Fibroblast of lung (primary cell): ENCODE data around the gene TSSK6. TPM values are rescaled to one million over a fixed set of nuclear protein-coding genes. Genes with fewer than 3 reads are reported as not detected.

Experiments used
- DNase-seq, 2 donors: peaks; one replicate each; pipeline versions ENCODE4 v3.0.0 to v3.0.0-alpha.2; 2010; ENCODE audit warnings: low read depth in 2 of 2
- H2AFZ ChIP-seq: 2 replicates; pipeline ENCODE4 v1.5.1; 2012; ENCODE audit warnings: low read length, control low read depth, inconsistent platforms
- H3K27ac ChIP-seq: 2 replicates; pipeline ENCODE4 v1.5.1; 2011; ENCODE audit warnings: low read length, control low read depth; ENCODE audit not compliant: insufficient read depth
- H3K27me3 ChIP-seq: 2 replicates; pipeline ENCODE4 v1.5.1; 2011; ENCODE audit warnings: mild to moderate bottlenecking, low read length; ENCODE audit not compliant: control insufficient read depth, insufficient read depth
- H3K36me3 ChIP-seq: 2 replicates; pipeline ENCODE4 v1.5.1; 2011; ENCODE audit warnings: low read length; ENCODE audit not compliant: control insufficient read depth, insufficient read depth
- H3K4me1 ChIP-seq: 2 replicates; pipeline ENCODE4 v1.5.1; 2011; ENCODE audit warnings: low read length; ENCODE audit not compliant: control insufficient read depth, insufficient read depth; ENCODE audit errors: extremely low read depth
- H3K4me2 ChIP-seq: 2 replicates; pipeline ENCODE4 v1.5.1; 2011; ENCODE audit warnings: low read length, control low read depth; ENCODE audit not compliant: insufficient read depth; ENCODE audit errors: extremely low read depth
- H3K4me3 ChIP-seq, 4 experiments: fragments of 200-600 bp in 1 of 4; sonication (generic) in 1 of 4; replicated peaks in 1 of 4; 2 replicates each; pipeline ENCODE4 v1.5.1; 2011 to 2016; ENCODE audit warnings: low read length in 4 of 4, low read depth in 3 of 4, mild to moderate bottlenecking in 3 of 4, control low read depth in 2 of 4, inconsistent platforms in 1 of 4, mixed read lengths in 1 of 4; ENCODE audit not compliant: insufficient read depth in 1 of 4; ENCODE audit errors: control extremely low read depth in 1 of 4
- H3K79me2 ChIP-seq: 2 replicates; pipeline ENCODE4 v1.5.1; 2012; ENCODE audit warnings: mild to moderate bottlenecking, low read length, inconsistent platforms; ENCODE audit not compliant: control insufficient read depth, insufficient read depth
- H3K9ac ChIP-seq: 2 replicates; pipeline ENCODE4 v1.5.1; 2011; ENCODE audit warnings: mild to moderate bottlenecking, low read length, control low read depth; ENCODE audit not compliant: insufficient read depth
- H3K9me3 ChIP-seq: 2 replicates; pipeline ENCODE4 v1.5.1; 2012; ENCODE audit warnings: low read depth, low read length; ENCODE audit not compliant: control insufficient read depth, insufficient read depth
- H4K20me1 ChIP-seq: 2 replicates; pipeline ENCODE4 v1.5.1; 2011; ENCODE audit warnings: low read length; ENCODE audit not compliant: control insufficient read depth, insufficient read depth; ENCODE audit errors: extremely low read depth
- EZH2 ChIP-seq: IDR thresholded peaks from 2 replicates; pipeline ENCODE4 v1.5.1; 2012; ENCODE audit warnings: low read length, control low read depth, mild to moderate bottlenecking; ENCODE audit errors: missing control alignments
- polyA plus RNA-seq, 2 donors: library from polyadenylated mRNA; depleted of rRNA in 1 of 2; stranded (reverse) in 1 of 2; unstranded in 1 of 2; fragments of >200 nt; gene quantifications; 2 replicates each; pipeline ENCODE4 v1.2.1, GENCODE V29; 2011 to 2012; ENCODE audit warnings: missing spikeins in 1 of 2
- total RNA-seq: library from RNA; depleted of rRNA; stranded (reverse); fragments of >200 nt; gene quantifications from 2 replicates; pipeline ENCODE4 v1.2.1, GENCODE V29; 2014
- TF ChIP-seq, protein P1 (sequence below), 2 donors: IDR thresholded peaks in 1 of 2; conservative IDR thresholded peaks in 1 of 2; 1 replicate in 1 of 2; 2 replicates in 1 of 2; pipeline ENCODE4 v1.5.1; 2011 to 2012; ENCODE audit warnings: low read length in 2 of 2, control low read depth in 1 of 2, inconsistent platforms in 1 of 2, low read depth in 1 of 2, mild to moderate bottlenecking in 1 of 2

Gene TSSK6
- total and polyA plus RNA-seq, 2 donors (not counting 1 experiment from before 2014, with no cell fraction given): 0.47 to 5.8 TPM

DNA sequence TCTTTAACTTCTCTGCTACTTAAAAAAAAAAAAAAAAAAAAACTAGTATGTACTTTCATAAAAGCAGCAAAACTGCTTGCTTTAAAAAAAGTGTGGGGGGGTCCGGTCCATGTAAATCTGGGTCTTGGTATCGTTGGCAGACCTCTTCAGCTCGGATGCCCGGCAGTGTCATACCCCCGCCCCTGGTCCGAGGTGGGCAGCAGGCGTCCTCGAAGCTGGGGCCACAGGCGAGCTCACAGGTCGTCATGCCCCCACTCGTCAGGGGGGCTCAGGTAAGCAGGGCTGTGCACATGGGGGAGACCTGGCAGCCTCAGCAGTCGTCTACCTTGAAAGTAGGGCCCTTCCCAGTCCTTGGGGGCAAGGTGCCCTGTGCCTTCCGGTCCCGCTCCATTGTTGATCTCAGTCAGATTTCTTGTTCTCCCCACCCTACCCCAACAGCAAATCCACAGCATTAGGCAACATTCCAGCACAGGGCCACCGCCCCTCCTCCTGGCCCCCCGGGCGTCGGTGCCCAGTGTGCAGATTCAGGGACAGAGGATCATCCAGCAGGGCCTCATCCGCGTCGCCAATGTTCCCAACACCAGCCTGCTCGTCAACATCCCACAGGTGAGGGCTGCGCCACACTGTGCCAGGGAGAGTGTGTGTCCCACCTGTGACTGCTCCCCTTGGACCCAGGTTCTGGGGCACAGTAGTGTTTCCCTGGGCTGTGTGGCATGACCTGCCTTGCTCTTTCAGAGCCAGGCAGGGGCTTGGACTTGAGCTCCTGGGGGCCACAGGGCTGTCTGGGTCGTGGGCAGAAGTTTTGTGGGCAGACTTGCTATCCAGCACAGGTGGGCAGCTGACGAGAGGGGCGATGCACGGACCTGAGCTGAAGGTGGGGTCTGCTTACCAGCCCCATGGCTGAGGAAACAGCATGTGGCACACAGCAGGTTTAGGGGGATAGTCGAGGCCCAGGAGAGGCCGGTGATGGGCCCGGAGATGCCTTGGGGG is 19.4 kb downstream of the TSSK6 start:
- TF ChIP-seq EZH2: no peak
- TF ChIP-seq, protein P1, sequence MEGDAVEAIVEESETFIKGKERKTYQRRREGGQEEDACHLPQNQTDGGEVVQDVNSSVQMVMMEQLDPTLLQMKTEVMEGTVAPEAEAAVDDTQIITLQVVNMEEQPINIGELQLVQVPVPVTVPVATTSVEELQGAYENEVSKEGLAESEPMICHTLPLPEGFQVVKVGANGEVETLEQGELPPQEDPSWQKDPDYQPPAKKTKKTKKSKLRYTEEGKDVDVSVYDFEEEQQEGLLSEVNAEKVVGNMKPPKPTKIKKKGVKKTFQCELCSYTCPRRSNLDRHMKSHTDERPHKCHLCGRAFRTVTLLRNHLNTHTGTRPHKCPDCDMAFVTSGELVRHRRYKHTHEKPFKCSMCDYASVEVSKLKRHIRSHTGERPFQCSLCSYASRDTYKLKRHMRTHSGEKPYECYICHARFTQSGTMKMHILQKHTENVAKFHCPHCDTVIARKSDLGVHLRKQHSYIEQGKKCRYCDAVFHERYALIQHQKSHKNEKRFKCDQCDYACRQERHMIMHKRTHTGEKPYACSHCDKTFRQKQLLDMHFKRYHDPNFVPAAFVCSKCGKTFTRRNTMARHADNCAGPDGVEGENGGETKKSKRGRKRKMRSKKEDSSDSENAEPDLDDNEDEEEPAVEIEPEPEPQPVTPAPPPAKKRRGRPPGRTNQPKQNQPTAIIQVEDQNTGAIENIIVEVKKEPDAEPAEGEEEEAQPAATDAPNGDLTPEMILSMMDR (conservative IDR thresholded peaks at IDR 0.05 in 1 of 2, IDR thresholded peaks at IDR 0.05 in 1 of 2; ENCODE audit: low read depth in 1 of 2, low read length in 2 of 2): no peak
- Histone ChIP-seq H4K20me1 (no peaks in the 10 kb centered on the region), H3K9ac (no peak overlapping the region), H2AFZ (no peak overlapping the region), H3K27ac (no peak overlapping the region), H3K4me3 (no peak overlapping the region), H3K9me3 (no peaks in the 10 kb centered on the region), H3K36me3 (peaks cover 43% of the 10 kb centered on the region), H3K27me3 (no peaks in the 10 kb centered on the region), H3K79me2 (peaks cover 17% of the 10 kb centered on the region), H3K4me1 (no peaks in the 10 kb centered on the region), H3K4me2 (no peak overlapping the region)
- DNase-seq: no peak

GRCh38 chr19:19493841-19494546 is 21.4 kb downstream of the TSSK6 start:
- DNase-seq: no peak
- Histone ChIP-seq H3K4me1 (peaks cover 13% of the 10 kb centered on the region), H4K20me1 (no peaks in the 10 kb centered on the region), H3K27me3 (no peaks in the 10 kb centered on the region), H3K79me2 (peaks cover 25% of the 10 kb centered on the region), H3K9ac (no peak overlapping the region), H2AFZ (no peak overlapping the region), H3K36me3 (peaks cover 35% of the 10 kb centered on the region), H3K4me3 (no peak overlapping the region), H3K4me2 (no peak overlapping the region), H3K27ac (no peak overlapping the region), H3K9me3 (no peaks in the 10 kb centered on the region)
- TF ChIP-seq, protein P1 (conservative IDR thresholded peaks at IDR 0.05 in 1 of 2, IDR thresholded peaks at IDR 0.05 in 1 of 2; ENCODE audit: low read depth in 1 of 2, low read length in 2 of 2): no peak
- no peak for TF ChIP-seq EZH2

- Histone ChIP-seq H3K79me2 (peaks cover 33% of the 10 kb centered on the region), H4K20me1 (no peaks in the 10 kb centered on the region), H3K4me2 (no peak overlapping the region), H2AFZ (no peak overlapping the region), H3K9ac (no peak overlapping the region), H3K9me3 (no peaks in the 10 kb centered on the region), H3K4me1 (peaks cover 25% of the 10 kb centered on the region), H3K27ac (no peak overlapping the region), H3K4me3 (no peak overlapping the region), H3K27me3 (no peaks in the 10 kb centered on the region), H3K36me3 (peaks cover 27% of the 10 kb centered on the region)
- DNase-seq: no peak
- TF ChIP-seq, protein P1 (conservative IDR thresholded peaks at IDR 0.05 in 1 of 2, IDR thresholded peaks at IDR 0.05 in 1 of 2; ENCODE audit: low read depth in 1 of 2, low read length in 2 of 2): no peak
- no peak for TF ChIP-seq EZH2
Measured at GRCh38 chr19:19492026-19492610, 23.2 kb downstream of the TSSK6 start.
